ENCODE results near the gene VMAC. TPM values are rescaled to one million over a fixed set of nuclear protein-coding genes. Genes with fewer than 3 reads are reported as not detected.

VMAC gene
- total and polyA plus RNA-seq, 2 of the 8 experiments (the other 6 are each of a cell fraction or from before 2014, with no cell fraction given) = 1.3 to 2.2 TPM

GRCh38 chr19:5905114-5905778, 574 bp downstream of the VMAC start (continued):
- TF ChIP-seq CHD2 (IDR thresholded peaks at IDR 0.05; ENCODE audit: low read length) (no peak), BACH1 (IDR thresholded peaks at IDR 0.05; ENCODE audit: low read length) (no peak), TCF12 (IDR thresholded peaks at IDR 0.05; ENCODE audit: low read depth, low read length) (no peak), CBX5 (IDR thresholded peaks at IDR 0.05; ENCODE audit: low read depth, low read length) (no peak), RXRA (IDR thresholded peaks at IDR 0.05; ENCODE audit: insufficient read depth, low read depth, low read length) (no peak), PHF8 (conservative IDR thresholded peaks at IDR 0.05; ENCODE audit: low read depth, low read length) (no peak), HDAC6 (IDR thresholded peaks at IDR 0.05; ENCODE audit: low read depth, low read length) (no peak), TBP (IDR thresholded peaks at IDR 0.05; ENCODE audit: low read depth, low read length) (no peak), KDM5A (IDR thresholded peaks at IDR 0.05; ENCODE audit: low read length) (no peak), E2F6 (IDR thresholded peaks at IDR 0.05) (no peak), BRCA1 (IDR thresholded peaks at IDR 0.05; ENCODE audit: low read depth, low read length) (no peak)
